ENCODE data around the gene PRSS56.

Gene PRSS56

DNA sequence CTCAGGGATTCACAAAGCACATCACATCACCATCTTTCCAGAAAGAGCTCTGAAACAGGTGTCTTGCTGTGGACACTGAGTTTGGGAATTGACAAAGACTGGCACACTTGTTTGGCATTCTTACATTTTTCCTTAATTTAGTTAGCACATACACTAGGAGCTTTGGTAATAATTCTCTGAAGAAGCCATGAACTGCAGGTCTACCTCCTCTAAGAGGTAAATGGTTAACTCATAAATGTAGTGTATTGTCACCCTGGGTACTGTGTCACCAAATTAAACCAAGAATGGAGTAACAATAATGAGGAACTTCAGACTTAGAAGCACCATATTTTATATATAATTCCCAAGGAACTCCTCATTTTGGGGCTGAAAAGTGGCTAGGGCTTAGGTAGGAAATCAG, 52.9 kb downstream of the PRSS56 start:
- peaks cover 72 to 99% (median 88%) of the 10 kb centered on the region in 11 experiments for H3K36me3 ChIP-seq
- no peak overlapping the region for H3K27ac ChIP-seq

GRCh38 chr2:232573771-232574435, 53.7 kb downstream of the PRSS56 start:
- peaks cover 64 to 99% (median 84%) of the 10 kb centered on the region in 11 experiments for H3K36me3 ChIP-seq

More for the DNA sequence above, 52.9 kb downstream of the PRSS56 start:
- H3K4me3 ChIP-seq, result no peak overlapping the region
- no peaks in the 10 kb centered on the region for H3K9me3 ChIP-seq (replicated peaks in 1 of 11)
- H3K27me3 ChIP-seq, result no peaks in the 10 kb centered on the region
- no peak overlapping the region for H3K4me2 ChIP-seq
- no peak for TF ChIP-seq Cebpa-rat (IDR thresholded peaks at IDR 0.05)
- H4K20me1 ChIP-seq, result peaks cover 0 to 37% (median 0%) of the 10 kb centered on the region in 11 experiments; a peak in 8 of 22 replicates
- no peak overlapping the region for H3K9ac ChIP-seq
- H3K4me1 ChIP-seq, result peaks cover 0 to 14% (median 2%) of the 10 kb centered on the region in 10 experiments; a peak in 9 of 20 replicates

DNA sequence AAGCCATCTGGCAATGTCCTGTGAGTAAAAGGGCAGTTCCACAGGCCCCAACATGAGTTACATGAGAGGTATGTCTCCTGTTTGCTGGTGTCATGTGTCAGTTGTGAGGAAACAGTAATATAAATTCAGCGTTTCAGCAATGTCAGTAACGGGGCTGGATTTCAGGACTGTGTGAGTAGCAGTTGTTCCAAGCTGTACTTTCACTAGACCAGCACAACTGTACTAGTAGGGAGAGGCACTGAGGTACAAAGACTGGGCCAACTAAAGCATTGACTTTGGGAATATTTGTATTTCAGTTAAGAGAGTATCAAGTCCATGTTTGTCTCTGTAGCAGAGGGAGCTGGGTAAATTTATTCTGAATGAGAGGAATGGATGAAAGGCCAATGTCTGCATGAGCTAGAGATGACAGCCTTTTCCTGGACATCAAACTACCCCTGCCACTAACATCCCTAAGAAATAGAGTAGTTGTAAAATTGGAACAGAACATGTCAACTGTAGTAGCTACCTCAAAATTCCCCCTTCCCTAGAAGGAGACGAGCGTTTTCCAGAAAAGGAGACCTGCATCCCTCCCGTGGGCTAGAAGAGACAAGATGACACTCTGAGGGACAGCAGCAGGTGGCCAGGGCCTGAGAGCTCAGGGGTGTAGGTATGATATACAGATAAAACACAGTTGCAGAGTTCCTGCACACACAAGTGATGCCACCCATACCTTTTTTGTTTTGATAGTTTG, 54.7 kb downstream of the PRSS56 start:
- H3K9ac ChIP-seq, result no peak overlapping the region
- peaks cover 0 to 19% (median 0%) of the 10 kb centered on the region in 11 experiments; a peak in 5 of 22 replicates for H4K20me1 ChIP-seq
- no peaks in the 10 kb centered on the region for H3K27me3 ChIP-seq
- H3K27ac ChIP-seq, result no peak overlapping the region
- peaks cover 0 to 5% (median 0%) of the 10 kb centered on the region in 10 experiments; a peak in 2 of 20 replicates for H3K4me1 ChIP-seq
- no peak overlapping the region for H3K4me3 ChIP-seq
- peaks cover 54 to 98% (median 81%) of the 10 kb centered on the region in 11 experiments for H3K36me3 ChIP-seq
- no peak overlapping the region for H3K4me2 ChIP-seq
- TF ChIP-seq Cebpa-rat (IDR thresholded peaks at IDR 0.05), result no peak
- no peaks in the 10 kb centered on the region for H3K9me3 ChIP-seq (replicated peaks in 1 of 11)

More at GRCh38 chr2:232573771-232574435, 53.7 kb downstream of the PRSS56 start:
- Histone ChIP-seq H3K4me2 (no peak overlapping the region), H3K4me3 (no peak overlapping the region), H3K27ac (no peak overlapping the region), H3K4me1 (peaks cover 0 to 6% (median 0%) of the 10 kb centered on the region in 10 experiments; a peak in 4 of 20 replicates), H4K20me1 (peaks cover 0 to 28% (median 0%) of the 10 kb centered on the region in 11 experiments; a peak in 6 of 22 replicates), H3K27me3 (no peaks in the 10 kb centered on the region), H3K9me3 (replicated peaks in 1 of 11) (no peaks in the 10 kb centered on the region), H3K9ac (no peak overlapping the region)
- TF ChIP-seq Cebpa-rat (IDR thresholded peaks at IDR 0.05), result no peak

Data from BLaER1 treated with 17β-estradiol and CSF1 and Interleukin-3, amounts not matched to agents 10 nM and 100 nM (cell line).